ENCODE results near the gene MYO3B.

The MYO3B gene

GRCh38 chr2:170270278-170270864 lies 92.4 kb downstream of the MYO3B start:
- Histone ChIP-seq H2AFZ (ENCODE audit: low read depth, low read length) (no peak overlapping the region), H3K4me3 (ENCODE audit: low read depth in 1 of 2, low read length in 2 of 2) (no peak overlapping the region), H3K9ac (ENCODE audit: low read depth, low read length) (no peak overlapping the region), H3K9me3 (ENCODE audit: insufficient read depth, low read length, severe bottlenecking) (no peaks in the 10 kb centered on the region), H3K4me2 (ENCODE audit: insufficient read depth, low read length) (no peak overlapping the region), H3K36me3 (ENCODE audit: insufficient read depth, low read length) (no peaks in the 10 kb centered on the region), H3K4me1 (ENCODE audit: insufficient read depth, low read length) (no peaks in the 10 kb centered on the region), H4K20me1 (ENCODE audit: insufficient read depth, low read length) (no peaks in the 10 kb centered on the region), H3K27ac (ENCODE audit: low read length) (no peak overlapping the region), H3K27me3 (ENCODE audit: insufficient read depth, low read length, poor library complexity) (peaks cover 15% of the 10 kb centered on the region), H3K79me2 (ENCODE audit: insufficient read depth, low read length) (no peaks in the 10 kb centered on the region)
- ATAC-seq (ENCODE audit: insufficient read depth, low read depth): no peak
- TF ChIP-seq, protein P1, sequence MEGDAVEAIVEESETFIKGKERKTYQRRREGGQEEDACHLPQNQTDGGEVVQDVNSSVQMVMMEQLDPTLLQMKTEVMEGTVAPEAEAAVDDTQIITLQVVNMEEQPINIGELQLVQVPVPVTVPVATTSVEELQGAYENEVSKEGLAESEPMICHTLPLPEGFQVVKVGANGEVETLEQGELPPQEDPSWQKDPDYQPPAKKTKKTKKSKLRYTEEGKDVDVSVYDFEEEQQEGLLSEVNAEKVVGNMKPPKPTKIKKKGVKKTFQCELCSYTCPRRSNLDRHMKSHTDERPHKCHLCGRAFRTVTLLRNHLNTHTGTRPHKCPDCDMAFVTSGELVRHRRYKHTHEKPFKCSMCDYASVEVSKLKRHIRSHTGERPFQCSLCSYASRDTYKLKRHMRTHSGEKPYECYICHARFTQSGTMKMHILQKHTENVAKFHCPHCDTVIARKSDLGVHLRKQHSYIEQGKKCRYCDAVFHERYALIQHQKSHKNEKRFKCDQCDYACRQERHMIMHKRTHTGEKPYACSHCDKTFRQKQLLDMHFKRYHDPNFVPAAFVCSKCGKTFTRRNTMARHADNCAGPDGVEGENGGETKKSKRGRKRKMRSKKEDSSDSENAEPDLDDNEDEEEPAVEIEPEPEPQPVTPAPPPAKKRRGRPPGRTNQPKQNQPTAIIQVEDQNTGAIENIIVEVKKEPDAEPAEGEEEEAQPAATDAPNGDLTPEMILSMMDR (IDR thresholded peaks at IDR 0.05; ENCODE audit: borderline replicate concordance, extremely low read depth, low read length, poor library complexity, severe bottlenecking): no peak
- no peak for TF ChIP-seq EZH2 (IDR thresholded peaks at IDR 0.05; ENCODE audit: borderline replicate concordance, low read depth, low read length, severe bottlenecking)
- DNase-seq: no peak

GRCh38 chr2:170271340-170271739 lies 93.4 kb downstream of the MYO3B start:
- H3K9me3 ChIP-seq (ENCODE audit: insufficient read depth, low read length, severe bottlenecking): no peaks in the 10 kb centered on the region
- peaks cover 18% of the 10 kb centered on the region for H3K27me3 ChIP-seq (ENCODE audit: insufficient read depth, low read length, poor library complexity)
- TF ChIP-seq, protein P1 (IDR thresholded peaks at IDR 0.05; ENCODE audit: borderline replicate concordance, extremely low read depth, low read length, poor library complexity, severe bottlenecking): no peak
- no peak for TF ChIP-seq EZH2 (IDR thresholded peaks at IDR 0.05; ENCODE audit: borderline replicate concordance, low read depth, low read length, severe bottlenecking)
- no peaks in the 10 kb centered on the region for H4K20me1 ChIP-seq (ENCODE audit: insufficient read depth, low read length)
- H3K36me3 ChIP-seq (ENCODE audit: insufficient read depth, low read length): no peaks in the 10 kb centered on the region
- ATAC-seq (ENCODE audit: insufficient read depth, low read depth) (no peak), DNase-seq (no peak)
- no peaks in the 10 kb centered on the region for H3K4me1 ChIP-seq (ENCODE audit: insufficient read depth, low read length)
- no peak overlapping the region for H2AFZ ChIP-seq (ENCODE audit: low read depth, low read length)
- H3K79me2 ChIP-seq (ENCODE audit: insufficient read depth, low read length): no peaks in the 10 kb centered on the region
- H3K4me2 ChIP-seq (ENCODE audit: insufficient read depth, low read length): no peak overlapping the region
- H3K4me3 ChIP-seq (ENCODE audit: low read depth in 1 of 2, low read length in 2 of 2): no peak overlapping the region
- H3K27ac ChIP-seq (ENCODE audit: low read length): no peak overlapping the region
- no peak overlapping the region for H3K9ac ChIP-seq (ENCODE audit: low read depth, low read length)

GRCh38 chr2:170276056-170276455 lies 98.1 kb downstream of the MYO3B start:
- Histone ChIP-seq H3K79me2 (ENCODE audit: insufficient read depth, low read length) (no peaks in the 10 kb centered on the region), H3K4me2 (ENCODE audit: insufficient read depth, low read length) (no peak overlapping the region)
- ATAC-seq (ENCODE audit: insufficient read depth, low read depth): no peak

More at GRCh38 chr2:170276056-170276455, 98.1 kb downstream of the MYO3B start:
- no peak overlapping the region for H3K4me3 ChIP-seq (ENCODE audit: low read depth in 1 of 2, low read length in 2 of 2)
- H3K27me3 ChIP-seq (ENCODE audit: insufficient read depth, low read length, poor library complexity): peaks cover 22% of the 10 kb centered on the region
- no peak overlapping the region for H3K27ac ChIP-seq (ENCODE audit: low read length)
- TF ChIP-seq, protein P1 (IDR thresholded peaks at IDR 0.05; ENCODE audit: borderline replicate concordance, extremely low read depth, low read length, poor library complexity, severe bottlenecking): no peak
- TF ChIP-seq EZH2 (IDR thresholded peaks at IDR 0.05; ENCODE audit: borderline replicate concordance, low read depth, low read length, severe bottlenecking): no peak
- H2AFZ ChIP-seq (ENCODE audit: low read depth, low read length): no peak overlapping the region
- no peaks in the 10 kb centered on the region for H3K9me3 ChIP-seq (ENCODE audit: insufficient read depth, low read length, severe bottlenecking)
- no peak for DNase-seq
- H3K36me3 ChIP-seq (ENCODE audit: insufficient read depth, low read length): no peaks in the 10 kb centered on the region
- no peaks in the 10 kb centered on the region for H4K20me1 ChIP-seq (ENCODE audit: insufficient read depth, low read length)
- H3K4me1 ChIP-seq (ENCODE audit: insufficient read depth, low read length): no peaks in the 10 kb centered on the region
- H3K9ac ChIP-seq (ENCODE audit: low read depth, low read length): no peak overlapping the region

Data from DND-41 (cell line).